Measurements from ENCODE around the gene SH3BGRL3.
A peak's percentile ranks its signal among the peaks of the same experiment; 100 is the strongest.
"Not testable (repeated sequence)": the region's sequence is repeated elsewhere in the genome, so short reads cannot be mapped to it uniquely, and the experiment has no call there.

The SH3BGRL3 gene

DNA sequence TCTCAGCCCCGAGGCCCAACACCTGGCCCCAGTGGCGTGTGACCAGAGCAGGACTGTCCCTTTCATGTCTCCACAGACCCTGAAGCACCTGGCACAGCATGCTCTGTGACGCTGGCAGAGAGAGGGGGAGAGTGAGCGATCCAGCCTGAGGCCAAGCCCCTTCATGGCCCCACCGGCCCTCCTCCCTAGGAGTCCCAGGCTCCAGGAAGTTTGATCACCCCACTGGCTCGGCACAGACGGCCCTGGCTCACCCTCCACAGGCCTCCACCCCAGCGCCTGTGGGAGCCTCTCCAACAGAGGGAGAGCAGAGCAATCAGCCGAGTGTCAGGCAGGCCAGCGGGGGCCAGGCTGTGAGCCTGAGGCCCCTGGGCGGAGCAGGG, 11.0 kb downstream of the SH3BGRL3 start:
- DNase-seq (ENCODE audit: low spot score): no peak

DNA sequence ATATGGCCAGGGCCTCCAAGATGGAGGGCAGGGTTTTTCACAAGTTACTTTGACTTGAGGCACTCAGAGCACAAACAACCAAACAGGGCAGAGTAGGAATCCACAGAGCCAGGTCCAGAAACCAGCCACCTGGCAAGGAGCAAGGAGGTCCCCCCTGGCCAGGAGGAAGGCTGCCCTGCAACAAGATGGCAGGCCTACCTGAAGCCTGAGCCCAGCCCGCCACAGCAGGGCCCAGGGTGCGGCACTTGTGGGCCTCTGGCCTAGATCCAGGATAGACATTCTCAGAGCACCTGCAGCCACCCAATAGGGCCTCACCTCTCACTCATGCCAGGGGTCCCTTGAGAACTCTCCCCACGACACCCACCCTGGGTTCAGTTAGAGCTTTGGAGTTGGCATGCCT, 11.5 kb downstream of the SH3BGRL3 start:
- no peak for DNase-seq (ENCODE audit: low spot score)

DNA sequence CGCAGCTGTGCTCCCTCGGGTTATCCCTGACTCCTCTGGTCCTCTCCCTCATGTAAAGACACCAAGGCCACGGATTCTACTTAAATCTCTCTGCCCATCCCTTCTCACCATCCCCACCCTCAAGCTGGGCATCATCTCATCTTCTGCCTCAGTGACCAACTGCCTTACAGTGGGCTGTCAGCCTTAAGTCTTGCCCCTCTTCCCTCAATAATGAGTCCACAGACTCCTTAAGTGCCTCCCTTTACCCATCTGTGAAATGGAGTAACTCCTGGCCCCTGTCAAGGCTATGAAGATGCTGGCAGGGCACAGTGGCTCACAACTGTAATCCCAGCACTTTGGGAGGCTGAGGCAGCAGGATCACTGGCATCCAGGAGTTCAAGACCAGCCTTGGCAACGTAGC, 12.1 kb downstream of the SH3BGRL3 start:
- DNase-seq (ENCODE audit: low spot score): no peak

GRCh38 chr1:26292735-26293134, 12.8 kb downstream of the SH3BGRL3 start:
- DNase-seq (ENCODE audit: low spot score): not testable (repeated sequence)

GRCh38 chr1:26293911-26294463, 14.1 kb downstream of the SH3BGRL3 start:
- DNase-seq (ENCODE audit: low spot score): no peak

DNA sequence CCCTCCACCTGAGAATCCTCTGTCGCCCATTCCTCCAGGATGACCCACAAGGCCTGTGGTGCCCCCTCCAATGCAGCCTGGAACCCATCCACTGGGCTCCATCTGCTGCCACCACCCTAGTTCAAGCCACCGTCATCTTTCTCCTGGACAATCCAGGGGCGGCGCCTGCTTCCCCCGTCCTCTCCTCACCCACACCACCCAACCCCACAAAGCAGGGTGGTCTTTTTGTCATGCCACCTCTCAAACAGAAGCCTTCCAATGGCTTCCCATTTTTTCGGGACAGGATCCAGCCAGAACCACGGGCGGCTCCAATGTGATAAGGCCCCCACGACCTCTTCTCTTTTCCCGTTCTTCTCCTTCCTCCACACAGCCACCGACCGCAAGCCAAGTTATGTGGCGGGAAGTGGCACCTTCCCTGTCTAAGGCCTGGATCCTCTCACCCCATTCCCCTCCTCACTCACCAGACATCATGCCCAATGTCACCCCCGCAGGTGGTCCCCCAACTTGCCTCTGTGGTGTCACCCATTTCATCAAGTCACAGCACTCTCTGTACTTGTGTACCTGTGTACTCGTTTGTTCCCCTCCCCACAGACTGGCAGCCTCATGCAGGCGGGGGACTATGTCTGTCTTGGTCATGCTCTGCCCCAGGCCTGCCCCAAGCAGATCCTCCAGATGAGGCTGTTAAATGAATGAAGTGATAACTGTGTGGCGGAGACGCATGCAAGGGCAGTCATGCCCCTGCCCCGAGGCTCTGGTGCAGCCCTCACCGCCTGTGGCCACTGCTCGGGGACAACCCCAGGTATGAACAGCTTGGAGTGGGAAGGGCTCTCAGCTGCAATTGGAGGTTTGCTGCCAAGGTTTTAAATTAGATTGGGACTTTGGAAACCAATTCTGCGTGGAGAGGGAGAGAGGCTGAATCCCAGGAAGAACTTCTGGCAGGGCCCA, 15.6 kb downstream of the SH3BGRL3 start:
- DNase-seq (ENCODE audit: low spot score): no peak

GRCh38 chr1:26296340-26297056, 16.6 kb downstream of the SH3BGRL3 start:
- no peak for DNase-seq (ENCODE audit: low spot score)

GRCh38 chr1:26297057-26297790, 17.3 kb downstream of the SH3BGRL3 start:
- no peak for DNase-seq (ENCODE audit: low spot score)

DNA sequence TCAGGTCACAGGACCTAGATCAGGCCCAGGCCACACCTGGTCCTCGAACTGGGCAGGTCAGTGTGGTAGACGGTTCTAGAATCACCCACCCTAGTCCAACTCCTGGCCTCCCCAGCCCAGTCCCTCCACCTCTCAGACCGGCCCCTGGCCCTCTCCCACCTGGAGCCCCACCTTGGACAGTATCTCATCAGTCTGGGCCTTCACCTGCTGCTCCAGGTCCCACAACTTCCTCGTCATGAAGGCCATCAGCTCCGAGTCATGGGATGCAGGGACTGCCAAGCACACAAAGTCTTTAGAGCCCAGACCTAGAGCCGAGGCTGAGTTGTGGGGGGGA, 17.9 kb downstream of the SH3BGRL3 start:
- DNase-seq (ENCODE audit: low spot score): no peak

DNA sequence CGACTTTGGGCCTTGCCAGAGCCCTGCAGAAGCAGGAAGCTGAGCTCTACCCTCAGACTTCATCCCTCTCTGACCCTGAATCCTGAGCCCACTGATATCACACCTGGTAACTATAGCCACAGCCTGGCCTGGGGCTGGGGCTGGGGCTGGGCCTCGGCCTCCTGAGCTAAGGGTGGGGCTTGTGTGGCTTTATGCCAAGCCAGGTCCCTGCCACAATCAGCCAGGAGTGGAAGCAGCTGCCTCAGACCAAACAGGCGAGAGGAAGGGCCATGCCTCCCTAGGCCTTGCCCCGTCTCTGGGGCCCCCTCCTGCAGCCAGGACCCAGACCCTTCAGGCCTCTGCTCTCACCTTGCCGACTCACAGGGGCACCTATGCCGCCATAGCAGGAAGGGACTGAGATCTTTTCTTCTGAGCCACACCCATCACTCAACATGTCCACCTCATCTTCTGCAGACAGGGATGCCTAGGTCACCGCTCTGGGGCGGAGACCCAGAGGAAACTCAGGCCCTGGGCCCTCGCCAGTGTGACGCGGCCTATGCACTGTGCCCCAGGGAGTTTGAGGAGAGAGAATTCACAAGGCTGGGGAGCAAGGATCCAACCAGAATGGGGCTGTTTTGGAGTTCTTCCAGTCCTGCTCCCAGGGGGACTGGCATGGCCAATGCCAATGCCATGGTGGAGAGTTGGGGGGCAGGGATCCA, 20.8 kb downstream of the SH3BGRL3 start:
- DNase-seq (ENCODE audit: low spot score): no peak

DNA sequence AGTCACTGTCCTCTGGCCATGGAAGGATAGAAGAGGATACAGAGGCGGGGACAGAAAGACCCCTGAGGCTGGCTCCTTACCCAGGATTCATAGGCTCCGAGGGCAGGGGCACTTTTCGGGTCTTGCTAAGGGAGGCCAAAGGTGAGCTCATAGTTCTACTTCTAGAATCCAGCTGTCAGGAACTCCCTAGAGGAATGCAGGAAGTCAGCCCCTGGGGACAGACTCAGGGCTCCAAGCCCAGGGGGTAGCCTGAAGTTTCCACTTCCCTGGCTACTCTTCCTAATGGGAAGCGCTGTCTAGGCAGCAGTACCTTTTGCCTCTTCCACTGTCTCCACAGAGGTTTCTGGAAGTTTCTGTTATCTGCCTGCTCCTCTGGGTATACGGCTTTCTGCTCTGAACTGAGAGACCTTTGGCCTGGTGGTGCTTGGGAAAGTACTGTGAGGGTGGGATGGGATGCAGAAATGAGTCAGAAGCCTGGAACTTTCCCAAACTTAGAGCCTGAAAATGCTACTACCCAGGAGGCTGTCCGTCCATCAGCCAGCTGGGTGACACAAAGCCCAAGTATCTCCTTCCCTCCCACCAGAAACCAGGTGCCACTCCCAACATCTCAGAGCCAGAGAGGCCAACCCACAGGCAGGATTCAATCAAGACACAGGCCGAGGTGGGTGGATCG, 23.0 kb downstream of the SH3BGRL3 start:
- DNase-seq (ENCODE audit: low spot score): no peak

- DNase-seq (ENCODE audit: low spot score): no peak
These were observed 25.9 kb downstream of the SH3BGRL3 start for GRCh38 chr1:26305667-26306289.

DNA sequence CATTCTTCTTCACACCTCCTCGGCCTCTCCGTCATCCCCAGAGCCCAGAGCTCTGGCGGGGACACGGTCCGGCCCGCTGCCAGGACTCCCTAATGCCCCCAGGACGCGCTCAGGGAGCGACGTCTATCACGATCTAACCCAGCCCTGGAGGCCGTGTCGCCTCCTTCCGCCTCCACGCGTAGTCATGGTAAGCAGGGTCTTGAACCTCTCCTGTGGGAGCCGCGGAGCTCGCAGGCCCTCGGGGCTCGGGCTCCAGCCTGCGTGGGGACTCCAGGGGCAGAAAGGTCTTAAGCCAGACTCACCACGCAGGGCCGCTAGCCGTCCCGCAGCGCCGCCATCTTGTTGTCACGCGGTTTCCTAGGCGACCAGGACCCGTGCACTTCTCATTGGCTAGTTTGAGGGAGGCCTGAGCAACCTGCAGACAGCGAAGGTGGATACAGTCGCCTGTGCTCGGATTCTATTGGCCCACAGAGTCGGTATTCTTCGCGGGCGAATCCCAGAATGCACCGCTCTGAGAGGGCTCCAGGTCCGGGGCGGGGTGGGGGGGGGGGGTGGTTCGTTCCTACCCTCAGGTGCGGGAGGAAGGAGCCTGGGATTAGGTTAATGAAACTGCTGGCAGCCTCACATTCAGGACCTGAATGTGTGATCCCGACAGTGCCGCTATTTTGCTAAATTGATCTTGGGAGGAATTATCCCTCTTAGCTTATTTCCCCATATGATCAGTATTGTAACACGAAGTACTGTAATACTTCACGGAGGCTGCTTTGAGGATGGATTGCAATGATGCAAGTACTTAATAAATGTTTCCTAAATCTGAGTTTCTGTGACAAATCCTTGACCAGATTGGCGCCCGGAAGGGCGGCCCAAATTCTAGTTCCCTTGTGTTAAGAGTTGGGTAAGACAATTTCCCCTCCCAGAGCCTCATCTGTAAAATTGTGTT, 26.7 kb downstream of the SH3BGRL3 start, which contains the start of gene UBXN11:
UBXN11 (minus strand) TSS at position 347 of the 940 bp plus-strand sequence. CDS start 3,753 bp downstream, outside the sequence.
- DNase-seq (ENCODE audit: low spot score): peak; percentile 93

- no peak for DNase-seq (ENCODE audit: low spot score)
These were observed 27.5 kb downstream of the SH3BGRL3 start for GRCh38 chr1:26307363-26307781.

- not testable (repeated sequence) for DNase-seq (ENCODE audit: low spot score)
These were observed 28.3 kb downstream of the SH3BGRL3 start for GRCh38 chr1:26307966-26308899.

GRCh38 chr1:26314501-26314900, 34.6 kb downstream of the SH3BGRL3 start:
- no peak for DNase-seq (ENCODE audit: low spot score)

DNA sequence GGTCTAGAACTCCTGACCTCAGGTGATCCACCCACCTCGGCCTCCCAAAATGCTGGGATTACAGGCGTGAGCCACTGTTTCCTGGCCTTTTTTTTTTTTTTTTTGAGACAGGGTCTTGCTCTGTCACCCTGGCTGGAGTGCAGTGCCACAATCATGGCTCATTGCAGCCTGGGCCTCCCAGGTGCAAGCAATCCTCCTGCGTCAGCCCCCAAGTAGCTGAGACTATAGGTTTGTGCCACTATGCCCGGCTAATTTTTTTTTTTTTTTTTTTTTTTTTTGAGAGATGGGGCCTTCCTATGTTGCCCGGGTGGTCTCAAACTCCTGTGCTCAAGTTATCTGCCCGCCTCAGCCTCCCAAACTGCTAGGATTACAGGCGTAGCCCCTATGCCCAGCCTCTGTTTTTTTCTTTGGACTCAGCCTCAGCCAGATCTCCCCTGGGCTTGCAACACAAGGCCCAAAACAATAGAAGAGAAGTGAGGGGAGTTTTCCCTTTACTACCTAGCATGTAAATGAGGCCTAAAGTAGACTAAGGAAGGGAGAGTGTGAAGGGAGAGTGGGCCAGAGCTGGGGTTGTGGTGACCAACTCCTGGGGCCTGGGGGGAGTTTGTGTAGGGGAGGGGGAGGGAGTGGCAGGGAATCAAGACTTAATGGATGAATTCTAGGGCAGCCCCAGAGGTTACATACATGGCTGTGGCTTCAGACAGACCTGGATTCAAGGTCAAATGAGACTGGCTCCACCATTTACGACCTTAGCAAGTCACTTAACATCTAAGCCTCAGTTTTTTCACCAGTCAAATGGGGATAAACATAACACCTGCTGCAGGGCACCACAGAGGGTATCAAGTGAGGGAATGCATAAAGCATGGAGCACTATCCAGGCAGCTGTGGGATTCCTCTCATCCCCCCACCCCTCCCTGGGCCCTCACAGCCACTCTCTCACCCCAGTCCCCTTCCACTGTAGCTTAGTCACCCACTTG, 36.3 kb downstream of the SH3BGRL3 start:
- DNase-seq (ENCODE audit: low spot score): no peak
